OCI-LY3 (cell line): Measurements from ENCODE around the gene GPR31.
"Not testable (repeated sequence)": the region's sequence is repeated elsewhere in the genome, so short reads cannot be mapped to it uniquely, and the experiment has no call there.

ENCODE experiments used
- EZH2phosphoT487 ChIP-seq: fragments of 200-600 bp; shearing (Covaris generic); IDR thresholded peaks from 2 replicates; pipeline ENCODE4 v1.6.1; 2018; ENCODE audit warnings: antibody characterized with exemption, mixed run types, low read depth
- TF ChIP-seq, protein P1 (sequence below): fragments of 200-600, 300-600 bp; sonication (generic); IDR thresholded peaks from 2 replicates; pipeline ENCODE4 v1.5.1; 2014; ENCODE audit warnings: antibody characterized with exemption, low read length, low read depth

DNA sequence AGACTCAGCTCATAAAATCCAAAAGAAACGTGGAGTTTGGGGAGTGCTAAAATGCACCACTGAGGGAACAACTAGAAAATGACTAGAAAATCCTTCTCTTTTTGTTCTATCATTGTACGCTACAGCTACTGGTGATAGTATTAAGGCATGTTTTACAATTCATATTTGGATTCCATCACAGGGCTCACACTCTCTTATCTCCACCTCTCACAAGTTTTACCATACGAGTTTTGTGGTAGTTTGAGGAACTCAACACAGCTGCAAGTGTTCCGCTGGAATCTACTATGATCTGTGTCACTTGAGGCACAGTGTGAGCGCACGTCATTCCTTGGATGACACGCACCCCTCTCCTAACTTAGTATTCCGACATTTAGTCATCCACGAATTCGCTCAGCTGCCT lies 9.9 kb upstream of the GPR31 start:
- TF ChIP-seq, protein P1, sequence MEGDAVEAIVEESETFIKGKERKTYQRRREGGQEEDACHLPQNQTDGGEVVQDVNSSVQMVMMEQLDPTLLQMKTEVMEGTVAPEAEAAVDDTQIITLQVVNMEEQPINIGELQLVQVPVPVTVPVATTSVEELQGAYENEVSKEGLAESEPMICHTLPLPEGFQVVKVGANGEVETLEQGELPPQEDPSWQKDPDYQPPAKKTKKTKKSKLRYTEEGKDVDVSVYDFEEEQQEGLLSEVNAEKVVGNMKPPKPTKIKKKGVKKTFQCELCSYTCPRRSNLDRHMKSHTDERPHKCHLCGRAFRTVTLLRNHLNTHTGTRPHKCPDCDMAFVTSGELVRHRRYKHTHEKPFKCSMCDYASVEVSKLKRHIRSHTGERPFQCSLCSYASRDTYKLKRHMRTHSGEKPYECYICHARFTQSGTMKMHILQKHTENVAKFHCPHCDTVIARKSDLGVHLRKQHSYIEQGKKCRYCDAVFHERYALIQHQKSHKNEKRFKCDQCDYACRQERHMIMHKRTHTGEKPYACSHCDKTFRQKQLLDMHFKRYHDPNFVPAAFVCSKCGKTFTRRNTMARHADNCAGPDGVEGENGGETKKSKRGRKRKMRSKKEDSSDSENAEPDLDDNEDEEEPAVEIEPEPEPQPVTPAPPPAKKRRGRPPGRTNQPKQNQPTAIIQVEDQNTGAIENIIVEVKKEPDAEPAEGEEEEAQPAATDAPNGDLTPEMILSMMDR: not testable (repeated sequence)
- TF ChIP-seq EZH2phosphoT487: not testable (repeated sequence)
